Stimulated activated CD4-positive, alpha-beta T cell treated with anti-CD3 and anti-CD28 coated beads, Interleukin-15, amount 100 ng/mL, for 1 hour (primary cell): ENCODE data around the gene PEMT.

ENCODE experiments used
- DNase-seq, 2 donors: peaks; one replicate each; pipeline ENCODE4 v3.0.0-alpha.2; 2020; ENCODE audit warnings: low read depth in 1 of 2, low spot score in 1 of 2

PEMT gene

GRCh38 chr17:17570798-17571716, 20.5 kb downstream of the PEMT start:
- DNase-seq: no peak

GRCh38 chr17:17570140-17570797, 21.2 kb downstream of the PEMT start:
- DNase-seq: no peak

GRCh38 chr17:17569691-17570090, 21.8 kb downstream of the PEMT start:
- DNase-seq: no peak

GRCh38 chr17:17568772-17569195, 22.7 kb downstream of the PEMT start:
- peak in 1 of 2 donors; percentile 31 for DNase-seq

- no peak for DNase-seq
Measured at GRCh38 chr17:17567631-17568030, 23.9 kb downstream of the PEMT start.

GRCh38 chr17:17566896-17567513, 24.5 kb downstream of the PEMT start:
- no peak for DNase-seq

GRCh38 chr17:17565471-17566339, 25.8 kb downstream of the PEMT start:
- no peak for DNase-seq

GRCh38 chr17:17564896-17565295, 26.6 kb downstream of the PEMT start:
- no peak for DNase-seq

- DNase-seq: no peak
Measured at GRCh38 chr17:17564323-17564722, 27.2 kb downstream of the PEMT start.

- DNase-seq: no peak
Measured at GRCh38 chr17:17563530-17563929, 28.0 kb downstream of the PEMT start.

- DNase-seq: no peak
Measured at GRCh38 chr17:17562146-17562511, 29.4 kb downstream of the PEMT start.

GRCh38 chr17:17561408-17562145, 29.9 kb downstream of the PEMT start:
- DNase-seq: no peak

- no peak for DNase-seq
Measured at GRCh38 chr17:17560975-17561374, 30.5 kb downstream of the PEMT start.

- DNase-seq: no peak
Measured at GRCh38 chr17:17560167-17560566, 31.3 kb downstream of the PEMT start.

GRCh38 chr17:17559164-17559563, 32.3 kb downstream of the PEMT start:
- no peak for DNase-seq

GRCh38 chr17:17558431-17558830, 33.1 kb downstream of the PEMT start:
- no peak for DNase-seq

GRCh38 chr17:17557796-17558195, 33.7 kb downstream of the PEMT start:
- no peak for DNase-seq

GRCh38 chr17:17556671-17557070, 34.8 kb downstream of the PEMT start:
- DNase-seq: no peak

- DNase-seq: no peak
Measured at GRCh38 chr17:17555906-17556305, 35.6 kb downstream of the PEMT start.

GRCh38 chr17:17555151-17555550, 36.4 kb downstream of the PEMT start:
- no peak for DNase-seq
